Gastrocnemius medialis (tissue), 4 donors: ENCODE measurements around the gene LTV1. TPM values are rescaled to one million over a fixed set of nuclear protein-coding genes. Genes with fewer than 3 reads are reported as not detected.

ENCODE experiments used
- ATAC-seq, 2 donors: fragments of 150-250 bp; one replicate each; pipeline ENCODE4 v1.9.1; 2016
- DNase-seq, 2 donors: peaks; one replicate each; pipeline ENCODE4 v3.0.0-alpha.2; 2019
- H3K27ac ChIP-seq, 4 donors: fragments of 200-600 bp; sonication (generic); 1 replicate in 1 of 4; 2 replicates in 3 of 4; pipeline ENCODE4 v1.5.1; 2016 to 2018; ENCODE audit warnings: mild to moderate bottlenecking in 2 of 4, moderate library complexity in 1 of 4
- H3K27me3 ChIP-seq, 3 donors: fragments of 200-600 bp; sonication (generic) in 2 of 3; 1 replicate in 1 of 3; 2 replicates in 2 of 3; pipeline versions ENCODE4 v1.5.1 to v1.6.0; 2016 to 2019; ENCODE audit warnings: mild to moderate bottlenecking in 1 of 3, moderate library complexity in 1 of 3
- H3K36me3 ChIP-seq, 2 donors: fragments of 200-600 bp; sonication (generic) in 1 of 2; one replicate each; pipeline ENCODE4 v1.5.1; 2017 to 2018
- H3K4me1 ChIP-seq, 2 donors: fragments of 200-600 bp; sonication (generic) in 1 of 2; one replicate each; pipeline ENCODE4 v1.5.1; 2016 to 2017; ENCODE audit warnings: mild to moderate bottlenecking in 2 of 2
- H3K4me3 ChIP-seq, 4 donors: fragments of 200-600 bp; sonication (generic) in 3 of 4; 1 replicate in 1 of 4; 2 replicates in 3 of 4; pipeline ENCODE4 v1.5.1; 2016 to 2019; ENCODE audit warnings: mild to moderate bottlenecking in 2 of 4
- H3K9me3 ChIP-seq, 3 donors: fragments of 200-600 bp; sonication (generic) in 2 of 3; 1 replicate in 1 of 3; 2 replicates in 2 of 3; pipeline ENCODE4 v1.5.1; 2016 to 2019
- POLR2A ChIP-seq, 2 donors: fragments of 450-650 bp; IDR thresholded peaks; one replicate each; pipeline ENCODE4 v1.6.1; 2017; ENCODE audit warnings: antibody characterized with exemption in 2 of 2, mild to moderate bottlenecking in 2 of 2, moderate library complexity in 2 of 2
- in situ Hi-C, 4 donors: fragments of 200-750 bp; cut with MboI; loops; one replicate each; pipeline versions ENCODE4 v1.15.0 to v1.8.0; 2017; ENCODE audit warnings: low sequenced_read_pairs in 4 of 4
- intact Hi-C: fragments of 100-400 bp; cut with DNase I; formaldehyde crosslinking; loops from one replicate; pipeline ENCODE4 v1.15.1; 2023; ENCODE audit warnings: low total_unique reads
- total RNA-seq, 4 donors: library from RNA; depleted of rRNA; stranded (reverse); fragments of >200 nt; gene quantifications; one replicate each; pipeline versions ENCODE4 v1.1.0 to v1.2.3, GENCODE V29; 2016
- TF ChIP-seq, protein P1 (sequence below), 5 experiments: fragments of 450-650 bp in 3 of 5; fragments of 200-600 bp in 2 of 5; sonication (generic) in 2 of 5; IDR thresholded peaks in 4 of 5; conservative IDR thresholded peaks in 1 of 5; 1 replicate in 4 of 5; 2 replicates in 1 of 5; pipeline ENCODE4 v1.5.1; 2016 to 2019; ENCODE audit warnings: antibody characterized with exemption in 5 of 5, mild to moderate bottlenecking in 3 of 5, moderate library complexity in 3 of 5

Gene LTV1
- total RNA-seq, 4 donors from 2014 or later = 13.0 to 25.6 (median 18.5) TPM

GRCh38 chr6:143877584-143878271 lies 34.6 kb downstream of the LTV1 start:
- no peak for TF ChIP-seq POLR2A (IDR thresholded peaks at IDR 0.05)
- TF ChIP-seq, protein P1, sequence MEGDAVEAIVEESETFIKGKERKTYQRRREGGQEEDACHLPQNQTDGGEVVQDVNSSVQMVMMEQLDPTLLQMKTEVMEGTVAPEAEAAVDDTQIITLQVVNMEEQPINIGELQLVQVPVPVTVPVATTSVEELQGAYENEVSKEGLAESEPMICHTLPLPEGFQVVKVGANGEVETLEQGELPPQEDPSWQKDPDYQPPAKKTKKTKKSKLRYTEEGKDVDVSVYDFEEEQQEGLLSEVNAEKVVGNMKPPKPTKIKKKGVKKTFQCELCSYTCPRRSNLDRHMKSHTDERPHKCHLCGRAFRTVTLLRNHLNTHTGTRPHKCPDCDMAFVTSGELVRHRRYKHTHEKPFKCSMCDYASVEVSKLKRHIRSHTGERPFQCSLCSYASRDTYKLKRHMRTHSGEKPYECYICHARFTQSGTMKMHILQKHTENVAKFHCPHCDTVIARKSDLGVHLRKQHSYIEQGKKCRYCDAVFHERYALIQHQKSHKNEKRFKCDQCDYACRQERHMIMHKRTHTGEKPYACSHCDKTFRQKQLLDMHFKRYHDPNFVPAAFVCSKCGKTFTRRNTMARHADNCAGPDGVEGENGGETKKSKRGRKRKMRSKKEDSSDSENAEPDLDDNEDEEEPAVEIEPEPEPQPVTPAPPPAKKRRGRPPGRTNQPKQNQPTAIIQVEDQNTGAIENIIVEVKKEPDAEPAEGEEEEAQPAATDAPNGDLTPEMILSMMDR (IDR thresholded peaks at IDR 0.05 in 4 of 5, conservative IDR thresholded peaks at IDR 0.05 in 1 of 5) = no peak
- in situ Hi-C loops = no loop called here

DNA sequence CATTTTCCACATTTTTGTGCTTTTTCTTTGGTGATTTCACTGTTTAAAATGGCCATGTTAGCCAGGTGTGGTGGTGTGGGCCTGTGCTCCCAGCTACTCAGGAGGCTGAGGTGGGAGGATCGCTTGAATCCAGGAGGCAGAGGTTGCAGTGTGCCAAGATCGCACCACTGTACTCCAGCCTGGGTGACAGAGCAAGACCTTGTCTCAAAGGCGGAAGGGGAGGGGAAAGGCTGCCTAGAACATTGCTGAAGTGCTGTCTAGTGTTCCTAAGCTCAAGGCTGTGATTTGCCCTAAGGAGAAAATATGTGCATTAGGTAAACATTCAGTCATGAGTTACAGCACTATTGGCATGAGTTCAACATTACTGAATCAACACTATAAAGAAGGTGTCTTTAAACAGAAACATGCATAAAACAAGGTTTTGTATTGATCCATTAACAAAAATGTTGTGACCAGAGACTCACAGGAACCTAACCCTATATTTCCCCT lies 35.2 kb downstream of the LTV1 start:
- Histone ChIP-seq H3K4me1 (no peaks in the 10 kb centered on the region), H3K27ac (no peak overlapping the region), H3K9me3 (no peaks in the 10 kb centered on the region), H3K4me3 (no peak overlapping the region), H3K27me3 (no peaks in the 10 kb centered on the region), H3K36me3 (no peaks in the 10 kb centered on the region)
- TF ChIP-seq, protein P1 (IDR thresholded peaks at IDR 0.05 in 4 of 5, conservative IDR thresholded peaks at IDR 0.05 in 1 of 5) = no peak
- TF ChIP-seq POLR2A (IDR thresholded peaks at IDR 0.05) = no peak
- in situ Hi-C loops (no loop called here), intact Hi-C loops (no loop called here)
- ATAC-seq (no peak), DNase-seq (no peak)

More at GRCh38 chr6:143877584-143878271, 34.6 kb downstream of the LTV1 start:
- Histone ChIP-seq H3K27ac (no peak overlapping the region), H3K27me3 (no peaks in the 10 kb centered on the region), H3K4me1 (no peaks in the 10 kb centered on the region), H3K9me3 (no peaks in the 10 kb centered on the region), H3K4me3 (no peak overlapping the region), H3K36me3 (no peaks in the 10 kb centered on the region)
- ATAC-seq = no peak
- no peak for DNase-seq
- intact Hi-C loops = no loop called here

DNA sequence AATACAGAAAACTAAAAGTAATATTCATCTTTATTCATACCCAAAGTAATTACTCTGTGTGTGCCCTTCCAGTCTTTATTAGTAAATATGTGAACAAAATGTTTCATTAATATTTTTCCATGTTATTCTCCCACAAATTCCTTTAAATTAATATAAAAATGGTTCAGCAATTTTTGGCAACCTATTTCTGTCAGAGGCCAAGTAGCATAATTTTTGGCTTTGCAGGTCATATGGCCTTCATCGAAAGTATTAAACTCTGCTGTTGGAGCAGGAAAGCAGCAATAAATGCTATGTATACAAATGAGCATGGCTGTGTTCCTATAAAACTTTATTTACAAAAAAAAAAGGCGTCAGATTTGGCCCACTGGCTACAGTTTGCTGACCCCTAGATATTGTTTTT lies 37.3 kb downstream of the LTV1 start:
- no peak overlapping the region for H3K4me3 ChIP-seq
- no peaks in the 10 kb centered on the region for H3K36me3 ChIP-seq
- in situ Hi-C loops = no loop called here
- no peaks in the 10 kb centered on the region for H3K9me3 ChIP-seq
- no peak overlapping the region for H3K27ac ChIP-seq
- TF ChIP-seq POLR2A (IDR thresholded peaks at IDR 0.05) = no peak
- TF ChIP-seq, protein P1 (IDR thresholded peaks at IDR 0.05 in 4 of 5, conservative IDR thresholded peaks at IDR 0.05 in 1 of 5) = no peak
- intact Hi-C loops = no loop called here
- DNase-seq = no peak
- no peak for ATAC-seq
- no peaks in the 10 kb centered on the region for H3K27me3 ChIP-seq
- no peaks in the 10 kb centered on the region for H3K4me1 ChIP-seq

DNA sequence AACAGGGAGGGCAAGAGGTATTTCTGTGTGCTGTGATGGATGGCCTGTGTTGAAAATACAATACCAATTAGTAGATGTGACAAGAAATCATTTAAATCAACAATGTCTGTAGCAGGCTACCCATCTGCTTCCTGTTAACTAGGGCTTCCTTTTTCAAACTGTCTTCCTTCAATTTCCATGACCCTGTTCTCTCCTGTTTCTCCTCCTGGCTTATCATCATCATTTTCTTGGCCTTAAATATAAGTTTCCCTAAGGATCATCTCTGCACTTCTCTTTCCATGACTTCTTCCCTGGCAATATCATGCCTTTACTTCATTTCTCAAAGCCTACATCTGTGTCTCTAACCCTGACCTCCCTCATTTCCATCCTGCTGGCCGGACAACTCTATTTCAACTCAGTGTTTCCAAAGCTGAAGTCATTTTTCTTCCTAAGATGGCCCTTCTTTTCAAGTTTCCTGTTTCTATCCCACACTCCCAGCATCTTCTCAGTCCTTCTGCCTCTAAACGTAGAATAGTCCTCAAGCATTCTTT lies 39.3 kb downstream of the LTV1 start:
- in situ Hi-C loops = no loop called here
- no peaks in the 10 kb centered on the region for H3K36me3 ChIP-seq
- no peak for TF ChIP-seq POLR2A (IDR thresholded peaks at IDR 0.05)
- TF ChIP-seq, protein P1 (IDR thresholded peaks at IDR 0.05 in 4 of 5, conservative IDR thresholded peaks at IDR 0.05 in 1 of 5) = no peak
- no peaks in the 10 kb centered on the region for H3K9me3 ChIP-seq
- intact Hi-C loops = no loop called here
- ATAC-seq = no peak
- no peak for DNase-seq
- no peak overlapping the region for H3K27ac ChIP-seq
- no peaks in the 10 kb centered on the region for H3K4me1 ChIP-seq
- H3K4me3 ChIP-seq = no peak overlapping the region
- no peaks in the 10 kb centered on the region for H3K27me3 ChIP-seq
